GM12864 (cell line): ENCODE data around the gene SAP30BP.

Experiments
- DNase-seq: peaks from one replicate; pipeline ENCODE4 v3.0.0-alpha.2; 2011; ENCODE audit warnings: low read depth
- H3K4me3 ChIP-seq: 2 replicates; pipeline ENCODE4 v1.5.1; 2011; ENCODE audit warnings: mild to moderate bottlenecking, low read depth, low read length, control low read depth
- TF ChIP-seq, protein P1 (sequence below): IDR thresholded peaks from 2 replicates; pipeline ENCODE4 v1.5.1; 2011; ENCODE audit warnings: low read depth, mild to moderate bottlenecking, moderate library complexity, low read length, control low read depth, inconsistent platforms; ENCODE audit errors: missing control alignments

Gene SAP30BP

DNA sequence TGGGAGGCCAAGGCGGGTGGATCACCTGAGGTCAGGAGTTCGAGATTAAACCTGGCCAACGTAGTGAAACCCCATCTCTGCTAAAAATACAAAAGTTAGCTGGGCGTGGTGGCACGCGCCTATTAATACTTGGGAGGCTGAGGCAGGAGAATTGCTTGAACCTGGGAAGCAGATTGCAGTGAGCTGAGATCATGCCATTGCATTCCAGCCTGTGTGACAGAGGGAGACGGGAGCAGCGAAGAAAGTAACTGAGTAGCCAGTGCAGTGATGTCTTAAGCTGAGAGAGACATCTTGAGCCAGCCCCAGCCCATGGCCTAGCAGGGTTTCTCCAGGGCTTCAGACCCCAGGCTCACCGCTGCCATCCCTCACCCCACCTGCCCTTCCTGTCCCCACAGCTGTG is 43.8 kb upstream of the SAP30BP start:
- H3K4me3 ChIP-seq, result no peak overlapping the region
- TF ChIP-seq, protein P1, sequence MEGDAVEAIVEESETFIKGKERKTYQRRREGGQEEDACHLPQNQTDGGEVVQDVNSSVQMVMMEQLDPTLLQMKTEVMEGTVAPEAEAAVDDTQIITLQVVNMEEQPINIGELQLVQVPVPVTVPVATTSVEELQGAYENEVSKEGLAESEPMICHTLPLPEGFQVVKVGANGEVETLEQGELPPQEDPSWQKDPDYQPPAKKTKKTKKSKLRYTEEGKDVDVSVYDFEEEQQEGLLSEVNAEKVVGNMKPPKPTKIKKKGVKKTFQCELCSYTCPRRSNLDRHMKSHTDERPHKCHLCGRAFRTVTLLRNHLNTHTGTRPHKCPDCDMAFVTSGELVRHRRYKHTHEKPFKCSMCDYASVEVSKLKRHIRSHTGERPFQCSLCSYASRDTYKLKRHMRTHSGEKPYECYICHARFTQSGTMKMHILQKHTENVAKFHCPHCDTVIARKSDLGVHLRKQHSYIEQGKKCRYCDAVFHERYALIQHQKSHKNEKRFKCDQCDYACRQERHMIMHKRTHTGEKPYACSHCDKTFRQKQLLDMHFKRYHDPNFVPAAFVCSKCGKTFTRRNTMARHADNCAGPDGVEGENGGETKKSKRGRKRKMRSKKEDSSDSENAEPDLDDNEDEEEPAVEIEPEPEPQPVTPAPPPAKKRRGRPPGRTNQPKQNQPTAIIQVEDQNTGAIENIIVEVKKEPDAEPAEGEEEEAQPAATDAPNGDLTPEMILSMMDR, result no peak
- no peak for DNase-seq

DNA sequence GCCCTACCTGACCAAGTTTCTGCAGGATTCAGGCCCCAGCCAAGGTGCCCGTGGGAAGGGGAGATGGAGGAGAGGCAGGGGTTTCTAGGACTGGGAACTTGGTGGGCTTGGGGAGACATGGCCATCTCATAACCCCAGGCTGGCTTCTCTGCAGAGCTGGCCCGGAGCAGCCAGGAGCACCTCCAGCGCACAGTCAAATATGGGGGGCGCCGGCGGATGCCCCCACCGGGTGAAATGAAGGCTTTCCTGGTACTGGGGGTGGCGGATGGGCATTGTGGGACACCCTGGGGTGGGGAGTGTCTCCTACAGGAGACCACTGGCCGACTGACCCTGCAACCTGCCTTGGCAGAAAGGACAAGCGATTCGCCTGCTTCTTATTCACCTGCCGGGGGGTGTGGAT is 43.1 kb upstream of the SAP30BP start:
- no peak overlapping the region for H3K4me3 ChIP-seq
- DNase-seq, result no peak
- TF ChIP-seq, protein P1, result no peak

DNA sequence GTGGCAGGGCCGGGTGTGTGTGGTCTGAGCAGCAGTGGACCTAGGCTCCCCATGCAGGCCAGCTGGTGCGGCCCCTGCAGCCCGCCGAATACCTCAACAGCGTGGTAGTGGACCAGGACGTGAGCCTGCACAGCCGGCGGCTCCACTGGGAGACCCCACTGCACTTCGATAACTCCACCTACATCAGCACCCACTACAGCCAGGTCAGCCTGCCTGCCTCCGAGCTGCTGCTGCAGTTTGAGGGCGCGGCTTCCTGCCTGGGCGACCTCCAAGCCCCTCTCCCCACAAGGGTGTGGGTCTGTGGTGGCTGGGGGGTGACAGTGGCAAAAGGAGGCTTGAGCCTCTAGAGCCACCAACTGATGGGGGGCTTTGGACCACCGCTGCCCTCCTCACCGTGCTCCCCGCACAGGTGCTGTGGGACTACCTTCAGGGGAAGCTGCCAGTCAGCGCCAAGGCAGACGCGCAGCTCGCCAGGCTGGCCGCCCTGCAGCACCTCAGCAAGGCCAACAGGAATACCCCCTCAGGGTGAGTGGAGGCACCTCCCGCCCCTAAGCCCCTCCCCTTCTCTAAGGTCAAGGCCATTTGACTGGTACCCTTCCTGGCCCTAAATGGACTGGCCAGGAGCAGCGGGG is 42.3 kb upstream of the SAP30BP start:
- no peak overlapping the region for H3K4me3 ChIP-seq
- DNase-seq, result no peak
- TF ChIP-seq, protein P1, result no peak

DNA sequence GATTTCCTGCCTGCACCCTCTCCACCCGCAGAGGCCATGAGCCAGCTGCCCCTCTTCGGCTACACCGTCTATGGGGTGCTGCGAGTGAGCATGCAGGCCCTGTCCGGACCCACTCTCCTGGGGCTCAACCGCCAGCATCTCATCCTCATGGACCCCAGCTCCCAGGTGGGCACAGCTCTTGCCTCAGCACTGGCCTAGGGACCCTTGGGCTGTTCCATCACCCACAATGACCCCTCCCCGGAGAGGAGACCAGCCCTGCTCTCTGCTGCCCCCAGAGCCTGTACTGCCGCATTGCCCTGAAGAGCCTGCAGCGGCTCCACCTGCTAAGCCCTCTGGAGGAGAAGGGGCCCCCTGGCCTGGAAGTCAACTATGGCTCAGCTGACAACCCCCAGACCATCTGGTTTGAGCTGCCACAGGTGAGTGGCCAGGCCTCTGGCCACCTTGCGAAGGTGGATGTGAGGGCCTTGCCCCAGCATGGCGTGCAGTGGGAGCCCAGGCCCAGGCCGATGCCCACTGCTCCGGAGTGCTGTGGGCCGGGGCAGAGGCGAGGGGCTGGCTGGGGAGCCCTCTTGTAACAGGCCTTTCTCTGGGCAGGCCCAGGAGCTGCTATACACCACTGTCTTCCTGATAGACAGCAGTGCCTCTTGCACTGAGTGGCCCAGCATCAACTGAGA is 41.2 kb upstream of the SAP30BP start:
- DNase-seq, result no peak
- no peak overlapping the region for H3K4me3 ChIP-seq
- TF ChIP-seq, protein P1, result peak; percentile 96

DNA sequence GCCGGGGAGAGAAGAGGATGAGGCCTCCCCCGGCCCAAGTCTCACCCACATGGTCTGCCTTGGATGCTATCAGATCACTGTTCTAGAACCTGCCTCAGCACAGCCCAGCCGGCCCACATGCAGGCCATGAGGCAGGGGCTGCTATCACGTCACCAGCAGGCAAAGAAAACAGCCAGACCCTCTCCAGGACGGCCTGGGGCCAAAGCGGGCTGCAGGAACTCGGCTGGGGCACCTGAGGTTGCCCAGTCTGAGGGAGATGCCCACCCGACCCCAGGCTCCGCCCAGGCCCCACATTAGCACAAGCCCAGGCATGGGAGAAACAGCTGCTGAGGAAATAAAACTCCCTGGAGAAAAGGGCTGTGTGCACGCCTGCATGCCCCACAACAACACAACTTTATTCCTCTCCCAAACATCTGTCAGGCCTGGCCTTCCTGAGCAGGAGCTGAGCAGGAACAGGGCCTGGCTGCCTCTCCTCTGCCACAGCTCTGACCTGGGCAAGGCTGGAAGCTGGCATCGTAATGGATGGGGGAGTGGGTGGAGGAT is 40.6 kb upstream of the SAP30BP start:
- no peak overlapping the region for H3K4me3 ChIP-seq
- TF ChIP-seq, protein P1, result no peak
- DNase-seq, result no peak

DNA sequence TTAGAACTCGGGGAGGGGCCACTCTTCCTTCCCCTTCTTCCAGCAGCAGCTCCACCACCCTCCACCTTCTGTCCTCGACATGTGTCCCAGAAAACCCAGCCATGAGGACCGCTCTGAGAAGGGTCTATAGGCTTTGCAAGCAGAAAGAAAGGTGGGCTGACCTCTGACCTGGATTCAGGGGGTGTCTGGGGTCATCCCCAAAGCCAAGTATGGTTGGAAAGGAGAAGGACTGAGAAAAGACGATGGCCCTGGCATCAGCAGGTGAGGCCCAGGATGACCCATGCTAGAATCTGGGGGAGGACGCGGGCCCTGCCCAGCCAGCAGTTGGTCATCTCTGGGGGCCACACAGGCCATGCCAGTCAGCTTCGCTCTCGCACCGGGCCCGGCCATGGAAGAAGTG is 40.0 kb upstream of the SAP30BP start:
- no peak overlapping the region for H3K4me3 ChIP-seq
- TF ChIP-seq, protein P1, result no peak
- no peak for DNase-seq
